COR-L47 (cell line): ENCODE results near the gene RBMS3.
"Not testable (repeated sequence)": the region's sequence is repeated elsewhere in the genome, so short reads cannot be mapped to it uniquely, and the experiment has no call there.

Experiments used
- DNase-seq: peaks from one replicate; lab custom pipeline; 2025; lab: John Stamatoyannopoulos, UW

The RBMS3 gene

DNA sequence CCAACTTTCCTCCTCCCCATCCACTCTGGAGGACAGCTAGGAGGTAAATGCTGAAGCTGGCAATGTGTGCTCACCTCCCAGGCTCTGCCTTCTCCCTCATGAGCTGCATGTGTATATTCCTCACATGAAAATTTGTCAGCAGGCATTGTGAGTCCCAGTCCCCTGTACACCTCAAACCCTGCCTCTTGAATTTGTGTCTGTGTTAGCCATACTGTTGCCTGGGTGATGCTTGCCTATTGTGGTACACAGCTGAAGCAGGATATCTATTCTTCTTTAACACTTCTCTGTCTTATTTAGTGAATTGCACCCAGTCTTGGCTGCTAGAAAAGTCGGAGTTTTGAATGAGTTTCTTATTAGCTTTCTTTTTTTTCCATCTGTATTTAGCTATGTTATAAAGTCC lies 739.5 kb downstream of the RBMS3 start:
- no peak for DNase-seq

DNA sequence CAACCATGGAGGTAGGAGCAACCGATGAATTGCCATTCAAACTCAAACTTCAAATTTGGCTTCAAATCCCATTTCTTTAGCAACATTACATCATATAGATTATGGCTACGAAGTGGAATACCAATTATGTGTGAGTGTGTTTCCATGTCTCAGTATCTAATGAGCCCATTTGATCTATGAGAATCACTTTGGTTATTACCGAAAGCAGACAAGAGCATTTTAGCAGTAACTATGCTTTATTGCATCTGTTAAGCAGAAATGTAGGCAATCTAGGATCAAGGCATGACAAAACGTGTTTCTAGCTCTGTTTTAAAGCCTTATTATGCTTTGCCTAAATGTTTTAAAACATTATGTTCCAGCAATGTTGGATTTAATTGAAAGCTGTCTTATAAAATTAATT lies 743.6 kb downstream of the RBMS3 start:
- DNase-seq = no peak

DNA sequence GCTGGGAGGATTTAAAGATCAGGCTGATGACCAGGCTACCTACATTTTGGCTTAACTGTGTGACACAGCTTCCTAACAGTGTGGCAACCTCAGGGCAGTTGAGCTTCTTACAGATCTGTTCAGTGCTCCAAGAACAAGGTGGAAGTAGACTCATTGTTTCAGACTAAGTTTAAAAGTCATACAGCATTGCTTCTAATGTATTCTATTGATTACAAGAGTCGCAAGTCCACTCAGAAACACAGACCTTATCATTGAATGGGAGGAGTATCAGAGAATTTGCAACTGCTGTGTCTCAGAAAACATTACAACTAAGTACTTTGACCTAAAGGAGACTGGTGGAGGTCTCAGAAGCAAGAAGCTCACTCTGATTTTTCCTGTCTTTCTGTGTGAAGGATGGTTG lies 746.0 kb downstream of the RBMS3 start:
- DNase-seq = no peak

DNA sequence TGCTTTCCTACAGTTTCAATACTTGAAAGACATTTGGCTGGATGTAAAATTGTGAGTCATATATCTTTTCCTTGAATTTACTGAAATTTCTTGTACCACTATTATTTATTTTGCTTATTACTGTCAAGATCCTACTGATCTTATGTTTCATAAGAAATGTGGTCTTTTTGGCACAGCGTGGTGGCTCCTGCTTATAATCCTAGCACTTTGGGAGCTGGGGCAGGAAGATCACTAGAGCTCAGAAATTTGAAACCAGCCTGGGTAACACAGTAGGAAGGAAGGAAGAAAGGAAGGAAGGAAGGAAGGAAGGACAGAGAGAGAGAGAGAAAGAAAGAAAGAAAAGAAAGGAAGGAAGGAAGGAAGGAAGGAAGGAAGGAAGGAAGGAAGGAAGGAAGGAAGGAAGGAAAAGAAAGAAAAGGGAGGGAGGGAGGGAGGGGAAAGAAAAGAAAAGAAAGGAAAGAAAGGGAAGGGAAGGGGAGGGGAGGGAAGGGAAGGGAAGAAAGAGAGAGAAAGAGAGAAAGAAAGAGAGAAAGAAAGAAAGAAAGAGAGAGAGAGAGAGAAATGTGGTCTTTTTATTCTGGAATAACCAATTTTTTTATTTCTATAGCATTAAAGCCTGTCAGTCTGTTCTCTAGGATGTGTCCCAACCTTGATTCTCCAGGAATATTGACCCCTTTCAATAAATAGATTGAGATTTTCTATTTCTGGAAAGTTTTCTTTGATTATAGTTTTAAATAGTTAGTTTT lies 753.5 kb downstream of the RBMS3 start:
- DNase-seq = no peak

DNA sequence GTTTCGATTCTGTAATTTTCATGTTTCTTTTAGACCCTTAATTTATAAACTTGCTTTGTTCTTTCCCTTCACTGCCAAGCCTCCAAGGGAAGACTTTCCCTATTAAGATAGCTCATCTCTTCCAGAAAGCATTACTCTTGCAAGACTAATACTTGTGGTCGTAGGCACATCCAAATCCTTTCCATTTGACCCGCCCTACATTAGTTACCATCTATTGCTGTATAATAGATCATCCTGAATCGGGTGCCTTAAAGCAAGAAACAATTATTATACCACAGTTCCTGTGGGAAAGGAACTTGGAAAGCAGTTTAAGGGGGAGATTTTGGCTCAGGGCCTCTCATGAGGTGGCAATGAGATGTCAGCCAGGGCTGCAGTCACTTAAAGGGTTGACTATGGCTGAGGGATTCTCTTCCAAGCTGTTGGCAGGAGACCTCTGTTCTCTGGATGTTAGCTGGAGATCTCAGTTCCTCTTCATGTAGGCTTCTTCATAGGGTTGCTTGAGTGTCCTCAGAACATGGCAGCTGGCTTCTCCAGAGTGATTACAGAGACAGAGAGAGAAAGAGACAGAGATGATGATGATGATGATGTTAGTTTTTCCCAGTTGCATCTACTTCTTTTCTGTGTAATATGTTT lies 755.2 kb downstream of the RBMS3 start:
- no peak for DNase-seq

DNA sequence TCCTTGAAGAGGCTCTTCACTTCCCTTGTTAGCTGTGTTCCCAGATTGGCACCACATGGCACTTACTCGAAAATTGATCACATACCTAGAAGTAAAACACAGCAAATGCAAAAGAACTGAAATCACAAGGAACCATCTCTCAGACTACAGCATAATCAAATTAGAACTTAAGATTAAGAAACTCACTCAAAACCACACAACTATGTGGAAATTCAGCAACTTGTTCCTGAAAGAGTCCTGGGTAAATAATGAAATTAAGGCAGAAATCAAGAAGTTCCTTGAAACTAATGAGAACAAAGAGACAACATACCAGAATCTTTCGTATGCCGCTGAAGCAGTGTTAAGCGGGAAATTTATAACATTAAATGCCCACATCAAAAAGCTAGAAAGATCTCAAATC lies 759.3 kb downstream of the RBMS3 start:
- no peak for DNase-seq

DNA sequence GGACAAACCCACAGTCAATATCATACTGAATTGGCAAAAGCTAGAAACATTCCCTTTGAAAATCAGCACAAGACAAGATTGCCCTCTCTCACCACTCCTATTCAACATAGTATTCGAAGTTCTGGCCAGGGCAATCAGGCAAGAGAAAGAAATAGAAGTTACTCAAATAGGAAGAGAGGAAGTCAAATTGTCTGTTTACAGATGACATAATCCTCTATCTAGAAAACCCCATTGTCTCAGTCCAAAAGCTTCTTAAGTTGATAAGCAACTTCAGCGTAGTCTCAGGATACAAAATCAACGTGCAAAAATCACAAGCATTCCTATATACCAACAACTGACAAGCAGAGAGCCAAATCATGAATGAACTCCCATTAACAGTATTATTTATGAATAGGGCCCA lies 760.6 kb downstream of the RBMS3 start:
- not testable (repeated sequence) for DNase-seq

DNA sequence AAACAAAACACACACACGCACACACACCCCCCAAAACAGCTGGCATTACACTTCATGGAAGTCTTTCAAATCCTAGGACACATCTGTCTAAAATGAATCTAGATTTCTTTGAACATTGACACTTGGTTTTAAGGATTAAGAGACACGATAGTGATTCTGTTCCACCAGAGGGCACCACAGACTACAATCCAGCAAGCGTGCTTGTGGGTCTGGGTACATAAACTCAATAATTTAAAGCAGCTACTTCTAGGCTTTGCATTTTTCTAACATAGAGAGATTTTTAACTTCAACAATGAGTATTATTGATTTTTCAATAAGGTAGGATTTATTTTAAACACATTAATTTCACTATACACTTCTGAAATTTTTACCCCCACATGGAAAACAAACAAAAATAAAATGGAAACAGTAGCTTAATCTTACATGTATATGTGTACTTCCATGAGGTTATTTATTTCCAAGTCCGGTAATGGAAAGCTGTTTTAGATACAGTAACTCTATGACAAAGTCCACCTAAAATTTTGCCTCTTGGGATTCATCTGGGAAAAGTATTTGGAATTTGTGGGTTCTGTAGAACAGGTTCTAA lies 761.5 kb downstream of the RBMS3 start:
- DNase-seq = peak; percentile 20

DNA sequence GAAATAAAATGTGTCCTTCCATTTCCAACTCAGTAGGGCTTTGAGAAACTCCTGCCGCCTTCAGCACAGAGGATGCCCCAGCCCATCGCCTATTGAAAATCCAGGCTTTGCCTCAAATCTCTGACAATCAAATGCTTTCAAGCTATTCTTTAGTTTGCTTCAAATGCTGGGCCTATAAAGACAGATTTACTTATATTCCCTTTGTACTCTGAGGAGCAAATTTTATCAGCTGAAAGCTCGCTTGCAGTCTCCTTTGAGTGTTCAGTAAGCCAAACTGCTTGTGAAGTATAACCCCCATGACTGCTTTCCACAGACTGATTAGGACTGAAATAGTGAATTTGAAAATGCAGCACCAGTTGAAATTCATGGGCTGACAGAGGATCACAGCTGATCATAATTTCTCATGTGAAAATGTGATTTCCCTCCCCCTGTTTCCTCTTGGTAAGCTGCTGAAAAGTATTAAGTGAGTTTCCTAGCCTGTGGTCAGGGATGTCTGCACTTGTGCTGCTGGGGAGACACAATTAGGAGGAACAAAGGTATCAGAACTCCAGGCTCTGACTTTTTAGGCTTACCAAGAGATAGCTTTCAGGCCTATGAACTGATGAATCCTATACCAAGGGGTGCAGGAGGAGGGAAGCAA lies 762.2 kb downstream of the RBMS3 start:
- DNase-seq = no peak

DNA sequence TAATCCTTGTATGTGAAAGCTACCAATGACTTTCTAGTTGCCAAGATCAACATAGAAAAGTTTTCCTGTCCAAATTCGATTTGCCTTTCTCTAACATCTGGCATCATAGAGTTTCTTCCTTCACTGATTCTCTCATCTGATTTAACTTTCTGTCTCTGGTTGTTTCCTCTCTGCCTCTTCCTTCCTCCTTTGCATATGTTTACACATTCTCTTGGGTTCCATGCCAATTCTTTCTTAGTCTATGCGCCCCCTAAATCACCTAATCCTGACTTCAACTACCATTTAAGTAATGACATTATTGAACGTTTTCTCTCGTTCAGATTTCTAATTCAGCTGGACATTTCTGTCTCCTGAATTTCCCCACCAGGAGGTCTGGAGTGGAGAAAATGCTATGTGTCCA lies 763.6 kb downstream of the RBMS3 start:
- DNase-seq = no peak

DNA sequence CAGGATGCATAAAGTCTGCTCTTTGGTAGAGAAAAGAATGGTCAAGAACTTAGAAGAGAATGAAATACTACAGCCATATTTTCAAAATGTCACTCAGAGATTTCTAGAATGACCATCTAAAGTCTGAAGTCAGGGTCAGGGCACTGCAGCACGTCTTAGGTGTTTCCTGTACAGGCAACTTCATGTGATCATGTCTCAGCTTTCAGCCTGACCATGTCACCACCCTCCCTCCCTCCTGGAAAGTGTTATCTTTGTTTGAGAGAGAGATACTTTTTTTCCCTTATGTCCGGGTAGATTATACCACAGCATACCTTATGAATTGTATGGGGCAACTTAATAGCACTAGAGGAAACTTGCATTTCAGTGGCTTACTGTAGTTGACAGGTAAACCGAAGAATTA lies 767.6 kb downstream of the RBMS3 start:
- no peak for DNase-seq

DNA sequence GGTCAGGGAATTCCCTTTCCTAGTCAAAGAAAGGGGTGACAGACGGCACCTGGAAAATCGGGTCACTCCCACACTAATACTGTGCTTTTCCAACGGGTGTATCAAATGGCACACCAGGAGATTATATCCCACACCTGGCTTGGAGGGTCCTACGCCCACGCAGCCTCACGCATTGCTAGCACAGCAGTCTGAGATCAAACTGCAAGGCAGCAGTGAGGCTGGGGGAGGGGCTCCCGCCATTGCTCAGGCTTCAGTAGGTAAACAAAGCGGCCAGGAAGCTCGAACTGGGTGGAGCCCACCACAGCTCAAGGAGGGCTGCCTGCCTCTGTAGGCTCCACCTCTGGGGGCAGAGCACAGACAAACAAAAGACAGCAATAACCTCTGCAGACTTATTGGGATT lies 769.2 kb downstream of the RBMS3 start:
- not testable (repeated sequence) for DNase-seq

DNA sequence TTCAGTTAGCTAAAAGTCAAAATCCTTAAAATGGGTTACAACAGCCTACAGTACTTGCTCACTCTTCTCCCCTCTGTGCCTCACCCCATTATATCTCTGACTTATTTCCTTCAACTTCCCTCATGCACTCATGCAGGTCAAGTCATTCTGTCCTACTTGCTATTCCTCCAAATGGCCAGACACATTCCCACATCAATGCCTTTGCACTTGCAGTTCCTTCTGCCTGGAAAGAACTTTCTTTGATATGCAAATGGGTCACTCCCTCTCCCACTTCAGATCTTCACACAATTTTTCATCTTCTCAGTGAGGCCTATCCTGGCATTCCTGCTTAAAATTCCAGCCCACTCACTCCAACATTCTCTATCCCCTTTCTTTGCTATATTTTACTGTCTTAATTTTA lies 778.4 kb downstream of the RBMS3 start:
- DNase-seq = no peak
